HG03175 (cell line): ENCODE results near the gene ZBED5.

Experiments used
- ATAC-seq: cut with Tn5 transposase; IDR thresholded peaks from one replicate; pipeline ENCODE4 v1.9.1; 2021; ENCODE audit warnings: mild to moderate bottlenecking, moderate library complexity; ENCODE audit not compliant: unreplicated experiment

ZBED5 gene

DNA sequence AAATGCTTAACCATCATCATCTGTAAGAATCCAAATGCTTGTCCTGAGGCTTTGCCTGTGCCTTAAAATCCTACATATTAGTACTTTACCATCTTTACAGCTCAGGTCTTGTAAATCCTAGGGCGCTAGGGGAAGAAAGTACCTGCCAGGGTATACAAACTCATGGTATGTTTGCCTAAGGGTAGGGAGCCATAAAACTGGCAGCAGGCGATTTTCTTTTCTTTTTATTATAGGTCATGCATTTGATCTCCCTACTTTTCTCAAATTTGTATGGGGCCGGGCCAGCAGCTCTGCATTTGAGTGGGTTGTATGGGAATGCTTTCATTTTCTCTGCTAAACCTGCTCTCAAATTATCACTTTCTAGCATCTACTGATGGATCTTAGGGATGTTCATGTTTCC lies 24.0 kb upstream of the ZBED5 start:
- no peak for ATAC-seq

- no peak for ATAC-seq
Measured at GRCh38 chr11:10878408-10879214, 20.8 kb upstream of the ZBED5 start.

- ATAC-seq: no peak
Measured at GRCh38 chr11:10876158-10876557, 18.3 kb upstream of the ZBED5 start.

DNA sequence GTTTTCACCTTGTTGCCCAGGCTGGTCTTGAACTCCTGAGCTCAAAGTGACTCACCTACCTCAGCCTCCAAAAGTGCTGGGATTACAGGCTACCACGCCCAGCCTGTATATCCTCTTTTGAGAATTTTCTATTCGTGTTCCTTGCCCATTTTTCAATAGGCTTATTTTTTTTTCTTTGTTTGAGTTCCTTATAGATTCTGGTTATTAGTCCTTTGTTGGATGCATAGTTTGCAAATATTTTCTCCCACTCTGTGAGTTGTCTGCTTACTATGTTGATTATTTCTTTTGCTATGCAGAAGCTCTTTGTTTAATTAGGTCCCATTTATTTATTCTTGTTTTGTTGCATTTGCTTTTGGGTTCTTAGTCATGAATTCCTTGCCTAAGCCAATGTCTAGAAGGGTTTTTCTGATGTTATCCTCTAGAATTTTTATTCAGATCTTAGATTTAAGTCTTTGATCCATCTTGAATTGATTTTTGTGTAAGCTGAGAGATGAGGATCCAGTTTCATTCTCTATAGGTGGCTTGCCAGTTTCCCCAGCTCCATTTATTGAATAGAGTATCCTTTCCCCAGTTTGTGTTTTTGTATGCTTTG lies 17.7 kb upstream of the ZBED5 start:
- ATAC-seq: no peak

DNA sequence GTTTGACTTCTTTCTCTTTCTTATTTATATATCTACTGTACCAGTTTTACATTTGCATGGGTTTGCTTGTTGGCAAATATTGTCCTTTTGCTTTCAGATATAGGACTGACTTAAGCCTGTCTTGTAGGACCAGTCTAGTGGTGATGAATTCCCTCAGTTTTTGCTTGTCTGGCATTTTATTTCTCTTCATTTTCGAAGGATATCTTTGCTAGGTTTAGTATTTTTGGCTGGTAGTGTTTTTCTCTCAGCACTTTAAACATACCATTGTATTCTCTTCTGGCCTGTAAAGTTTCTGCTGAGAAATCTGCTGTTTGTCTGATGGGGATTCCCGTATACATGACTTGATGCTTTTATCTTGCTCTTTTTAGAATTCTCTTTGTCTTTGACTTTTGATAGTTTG lies 14.2 kb upstream of the ZBED5 start:
- ATAC-seq: no peak

DNA sequence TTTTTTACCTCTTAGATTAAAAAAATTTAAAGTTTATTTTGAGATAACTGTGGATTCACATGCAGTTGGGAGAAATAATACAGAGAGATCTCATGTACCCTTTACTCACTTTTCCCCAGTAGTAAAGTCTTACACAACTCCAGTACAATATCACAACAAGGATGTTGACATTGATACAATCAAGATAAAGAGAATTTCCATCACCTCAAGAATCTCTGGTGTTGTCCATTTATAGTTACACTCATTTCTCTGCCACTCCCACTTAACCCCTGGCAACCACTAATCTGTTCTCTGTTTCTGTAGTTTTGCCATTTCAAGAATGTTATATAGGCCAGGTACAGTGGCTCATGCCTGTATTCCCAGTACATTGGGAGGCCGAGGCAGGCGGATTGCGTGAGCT lies 10.5 kb upstream of the ZBED5 start:
- no peak for ATAC-seq

DNA sequence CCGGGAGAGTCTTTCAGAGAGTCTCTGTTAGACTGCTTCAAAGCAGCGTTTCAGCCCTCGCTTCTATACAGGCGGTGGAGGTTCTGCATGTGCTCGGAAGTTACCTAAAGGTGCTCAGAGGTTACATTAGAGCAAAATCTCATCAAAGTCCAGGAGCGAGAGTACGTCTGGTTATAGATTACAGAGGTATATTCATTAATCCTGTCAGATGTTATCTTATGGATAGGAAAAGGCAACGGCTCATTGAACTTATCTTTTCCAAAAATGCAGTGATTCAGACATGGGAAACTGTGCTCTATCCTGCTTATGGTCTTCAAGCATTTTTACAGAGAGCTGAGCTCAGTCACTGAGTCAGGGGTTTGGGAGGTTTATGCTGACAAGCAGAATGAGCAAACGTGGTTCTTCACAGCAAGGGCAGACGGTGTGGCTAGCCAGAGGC lies 9.1 kb upstream of the ZBED5 start:
- ATAC-seq: no peak

DNA sequence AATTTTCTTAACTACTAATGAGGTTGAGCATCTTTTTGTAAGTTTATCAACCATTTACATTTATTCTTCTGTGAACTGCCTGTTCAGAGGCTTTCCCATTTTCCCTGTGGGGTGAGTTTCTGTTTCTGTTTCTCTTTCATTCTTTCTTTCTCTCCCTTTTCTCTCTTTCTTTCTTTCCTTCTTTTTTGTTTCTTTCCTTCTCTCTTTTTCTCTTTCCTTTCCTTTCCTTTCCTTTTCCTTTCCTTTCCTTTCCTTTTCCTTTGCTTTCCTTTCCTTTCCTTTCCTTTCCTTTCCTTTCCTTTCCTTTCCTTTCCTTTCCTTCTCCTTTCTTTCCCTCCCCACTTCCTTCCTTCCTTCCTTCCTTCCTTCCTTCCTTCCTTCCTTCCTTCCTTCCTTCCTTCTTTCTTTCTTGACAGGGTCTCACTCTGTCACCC lies 8.0 kb upstream of the ZBED5 start:
- ATAC-seq: no peak

DNA sequence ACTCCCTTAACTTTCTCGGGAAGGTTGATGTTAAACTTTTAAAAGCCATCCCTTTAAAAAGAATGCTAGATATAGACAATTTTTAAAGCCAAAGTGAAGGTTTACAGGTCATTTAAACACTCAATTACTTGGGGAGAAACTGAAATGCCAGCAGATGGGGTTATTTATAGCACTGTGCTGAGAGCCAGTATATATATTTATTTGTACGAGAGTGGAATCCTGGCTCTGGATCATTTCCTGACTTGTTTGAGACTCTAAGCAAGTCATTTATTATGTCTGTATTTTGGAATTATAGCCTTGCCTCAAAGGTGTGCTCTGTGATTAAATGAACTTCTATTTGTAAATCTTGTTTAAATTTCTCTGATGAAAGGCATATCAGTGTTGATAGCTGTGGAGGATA lies 6.8 kb upstream of the ZBED5 start:
- no peak for ATAC-seq

GRCh38 chr11:10862446-10862845 lies 4.6 kb upstream of the ZBED5 start:
- ATAC-seq: no peak

- ATAC-seq: no peak
Measured at GRCh38 chr11:10861799-10862198, 3.9 kb upstream of the ZBED5 start.

GRCh38 chr11:10861047-10861446 lies 3.2 kb upstream of the ZBED5 start:
- no peak for ATAC-seq

- peak; percentile 21 for ATAC-seq
Measured at GRCh38 chr11:10858439-10859325, 829 bp upstream of the ZBED5 start.

DNA sequence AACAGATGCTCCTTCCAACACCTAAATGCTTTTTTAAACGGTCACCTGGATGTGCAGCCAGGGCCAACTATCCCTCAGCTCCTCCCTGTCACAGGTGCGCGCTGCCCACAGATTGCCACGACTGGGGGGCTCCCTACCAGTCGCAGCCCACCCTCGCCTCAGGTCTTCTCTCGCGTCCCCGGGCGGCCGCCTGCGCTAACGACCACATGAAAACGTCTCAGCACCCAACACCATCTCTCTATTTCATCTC lies 469 bp downstream of the ZBED5 start:
- peak; percentile 13 for ATAC-seq

GRCh38 chr11:10856689-10857458 lies 979 bp downstream of the ZBED5 start:
- no peak for ATAC-seq

DNA sequence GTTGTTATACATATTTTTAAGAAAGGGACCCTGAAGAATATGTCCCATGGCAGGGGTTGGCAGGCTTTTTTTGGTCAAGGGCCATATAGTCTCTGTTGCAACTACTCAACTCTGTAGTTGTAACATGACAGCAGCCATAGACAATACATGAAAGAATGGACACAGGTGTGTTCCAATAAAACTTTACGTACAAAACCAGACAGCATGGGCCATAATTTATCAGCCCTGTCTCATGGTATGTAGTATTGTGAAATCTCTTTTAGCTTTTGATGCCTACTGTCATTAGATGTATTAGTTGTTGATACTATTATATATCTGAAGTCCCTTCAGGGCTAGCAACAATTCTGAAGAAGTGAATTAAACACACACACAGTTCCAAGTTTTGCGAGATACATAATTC lies 2.6 kb downstream of the ZBED5 start:
- ATAC-seq: no peak

DNA sequence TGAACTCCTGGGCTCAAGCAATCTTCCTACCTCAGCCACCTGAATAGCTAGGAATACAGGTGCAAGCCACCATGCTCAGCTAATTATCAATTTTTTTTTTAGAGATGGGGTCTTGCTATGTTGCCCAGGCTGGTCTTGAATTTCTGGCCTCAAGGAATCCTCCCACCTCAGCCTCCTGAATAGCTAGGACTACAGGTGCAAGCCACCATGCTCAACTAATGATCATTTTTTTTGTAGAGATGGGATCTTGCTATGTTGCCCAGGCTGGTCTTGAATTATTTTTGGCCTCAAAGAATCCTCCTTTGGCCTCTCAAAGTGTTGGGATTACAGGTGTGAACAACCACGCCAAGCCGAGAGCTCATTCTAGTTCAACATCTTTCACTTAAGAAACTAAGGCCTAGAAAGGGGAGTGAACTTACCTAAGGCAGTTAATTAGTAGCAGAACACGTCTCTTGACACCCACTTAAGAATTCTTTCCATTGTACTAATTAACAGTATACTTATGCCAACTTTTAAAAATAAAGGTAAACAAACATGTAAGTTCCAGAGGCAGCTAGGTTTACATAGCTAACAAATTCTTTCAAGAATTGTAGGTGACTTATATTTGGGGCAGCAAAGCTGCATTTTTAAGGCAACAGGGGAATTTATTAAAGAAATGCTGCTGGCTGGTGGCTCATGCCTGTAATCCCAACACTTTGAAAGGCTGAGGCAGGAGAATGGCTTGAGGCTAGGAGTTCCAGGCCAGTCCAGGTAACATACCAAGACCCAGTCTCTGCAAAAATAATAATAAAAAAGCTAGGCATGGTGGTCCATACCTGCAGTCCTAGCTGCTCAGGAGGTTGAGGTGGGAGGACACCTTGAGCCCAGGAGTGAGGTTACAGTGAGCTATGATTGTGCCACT lies 9.6 kb downstream of the ZBED5 start:
- ATAC-seq: no peak

DNA sequence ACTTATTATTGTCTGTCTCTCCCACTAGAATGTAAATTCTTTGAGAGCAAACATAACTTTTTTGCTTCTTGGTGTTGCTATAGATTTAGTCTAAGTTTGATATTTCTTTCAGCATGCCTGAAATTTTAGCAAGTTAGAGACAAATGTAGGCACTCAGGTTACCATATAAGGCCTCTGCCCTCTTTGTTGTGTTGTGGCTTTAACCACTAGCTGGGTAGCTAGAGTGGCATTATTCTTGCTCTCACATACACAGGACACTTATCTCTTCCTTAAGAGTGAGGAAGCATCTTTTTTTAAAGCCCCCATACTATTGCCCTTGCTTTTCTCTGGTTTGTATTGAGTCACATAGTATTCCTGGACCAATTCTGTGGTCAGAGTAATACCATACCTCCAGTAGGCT lies 11.2 kb downstream of the ZBED5 start:
- no peak for ATAC-seq

- no peak for ATAC-seq
Measured at GRCh38 chr11:10845589-10845988, 12.3 kb downstream of the ZBED5 start.

DNA sequence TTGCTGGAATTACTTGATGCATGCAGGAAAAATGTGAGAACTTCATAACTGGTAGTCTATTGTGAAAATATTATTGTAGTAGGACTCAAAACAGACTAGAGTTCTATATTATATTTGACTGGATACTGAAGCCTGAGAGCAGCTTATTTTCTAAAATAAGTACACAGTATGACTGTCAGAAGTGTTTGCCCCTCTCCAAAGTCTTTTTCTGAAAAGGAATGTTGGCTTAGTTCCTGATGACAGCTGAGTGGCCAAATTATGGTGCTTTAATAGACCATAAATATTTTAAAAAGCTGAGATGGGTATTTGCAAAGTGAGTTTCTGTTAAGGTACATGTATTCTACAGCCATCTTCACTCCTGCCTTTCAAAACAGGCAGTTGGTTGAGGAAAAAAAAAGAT lies 13.1 kb downstream of the ZBED5 start:
- ATAC-seq: no peak
